ENCODE data around the gene TAF6. TPM values are rescaled to one million over a fixed set of nuclear protein-coding genes. Genes with fewer than 3 reads are reported as not detected.

TAF6 gene
- total RNA-seq, 4 donors from 2014 or later, result 36.3 to 107 (median 68.7) TPM

DNA sequence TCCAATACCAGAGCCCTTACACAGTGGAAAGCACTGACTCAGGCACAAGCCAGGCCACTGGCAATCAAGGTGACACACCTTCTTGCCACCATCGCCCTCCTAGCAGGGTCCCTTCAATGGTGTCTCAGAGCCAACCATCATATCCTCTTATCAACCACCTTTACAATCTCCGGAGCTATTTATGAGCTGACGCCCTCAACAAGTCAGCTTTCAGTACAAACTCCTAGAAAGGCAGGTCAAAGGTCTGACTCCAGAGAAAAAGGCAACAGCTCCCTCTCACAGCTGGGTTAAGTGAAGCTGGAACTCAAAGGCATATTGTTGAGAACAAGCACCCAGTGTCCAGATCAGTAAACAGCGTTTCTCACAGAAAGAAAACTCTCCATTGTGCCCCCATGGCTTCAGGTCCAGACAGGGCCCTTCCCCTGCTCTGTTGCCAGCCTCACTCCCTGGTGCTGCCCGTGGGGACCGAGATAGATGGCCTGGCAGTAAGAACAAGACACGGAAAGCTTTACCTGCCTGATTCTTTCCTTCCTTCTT is 40.1 kb downstream of the TAF6 start:
- WGBS, 2 donors (ENCODE audit: low coverage in 1 of 2), result 53 to 70% methylated on average over 2 to 7 of the region's 7 CpGs
- H3K4me1 ChIP-seq, result peaks cover 0 to 47% (median 22%) of the 10 kb centered on the region in 3 donors
- TF ChIP-seq, protein P1, sequence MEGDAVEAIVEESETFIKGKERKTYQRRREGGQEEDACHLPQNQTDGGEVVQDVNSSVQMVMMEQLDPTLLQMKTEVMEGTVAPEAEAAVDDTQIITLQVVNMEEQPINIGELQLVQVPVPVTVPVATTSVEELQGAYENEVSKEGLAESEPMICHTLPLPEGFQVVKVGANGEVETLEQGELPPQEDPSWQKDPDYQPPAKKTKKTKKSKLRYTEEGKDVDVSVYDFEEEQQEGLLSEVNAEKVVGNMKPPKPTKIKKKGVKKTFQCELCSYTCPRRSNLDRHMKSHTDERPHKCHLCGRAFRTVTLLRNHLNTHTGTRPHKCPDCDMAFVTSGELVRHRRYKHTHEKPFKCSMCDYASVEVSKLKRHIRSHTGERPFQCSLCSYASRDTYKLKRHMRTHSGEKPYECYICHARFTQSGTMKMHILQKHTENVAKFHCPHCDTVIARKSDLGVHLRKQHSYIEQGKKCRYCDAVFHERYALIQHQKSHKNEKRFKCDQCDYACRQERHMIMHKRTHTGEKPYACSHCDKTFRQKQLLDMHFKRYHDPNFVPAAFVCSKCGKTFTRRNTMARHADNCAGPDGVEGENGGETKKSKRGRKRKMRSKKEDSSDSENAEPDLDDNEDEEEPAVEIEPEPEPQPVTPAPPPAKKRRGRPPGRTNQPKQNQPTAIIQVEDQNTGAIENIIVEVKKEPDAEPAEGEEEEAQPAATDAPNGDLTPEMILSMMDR (IDR thresholded peaks at IDR 0.05), result no peak
- no peak for TF ChIP-seq POLR2A (IDR thresholded peaks at IDR 0.05)
- no peak for TF ChIP-seq POLR2AphosphoS5 (IDR thresholded peaks at IDR 0.05)
- TF ChIP-seq EP300 (IDR thresholded peaks at IDR 0.05), result no peak
- no peak overlapping the region for H3K4me3 ChIP-seq
- no peak overlapping the region for H3K27ac ChIP-seq
- ATAC-seq, result no peak
- no peaks in the 10 kb centered on the region for H3K9me3 ChIP-seq
- peaks cover 0 to 61% of the 10 kb centered on the region in 2 donors for H3K36me3 ChIP-seq
- no peaks in the 10 kb centered on the region for H3K27me3 ChIP-seq

DNA sequence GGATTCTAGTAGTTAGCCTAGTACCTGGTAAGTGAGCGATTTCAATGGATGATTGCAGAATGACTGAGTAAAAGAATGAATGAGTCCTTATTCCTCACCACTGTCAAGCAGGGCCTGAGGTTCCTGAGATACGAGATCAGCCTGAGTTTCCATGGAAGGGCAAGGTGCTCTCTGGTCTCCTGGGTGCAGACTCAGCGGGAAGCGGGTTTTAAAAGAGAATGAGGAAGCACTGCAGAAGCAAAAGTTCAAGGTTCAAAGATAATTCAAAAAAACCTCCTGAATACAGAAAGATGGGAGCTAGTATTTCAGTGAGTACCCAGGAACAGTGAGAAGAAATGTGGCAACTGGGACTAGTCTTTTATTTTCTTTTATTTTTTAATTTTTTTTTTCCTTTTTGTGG is 42.0 kb downstream of the TAF6 start:
- peaks cover 5 to 80% of the 10 kb centered on the region in 2 donors for H3K36me3 ChIP-seq
- WGBS, 2 donors (ENCODE audit: low coverage in 1 of 2), result 84 to 88% methylated on average over 4 of the region's 4 CpGs
- no peak overlapping the region for H3K27ac ChIP-seq
- ATAC-seq, result no peak
- H3K9me3 ChIP-seq, result peaks cover 0 to 6% (median 0%) of the 10 kb centered on the region in 3 donors
- H3K4me3 ChIP-seq, result no peak overlapping the region
- TF ChIP-seq POLR2AphosphoS5 (IDR thresholded peaks at IDR 0.05) (no peak), POLR2A (IDR thresholded peaks at IDR 0.05) (no peak), EP300 (IDR thresholded peaks at IDR 0.05) (no peak)
- TF ChIP-seq, protein P1 (IDR thresholded peaks at IDR 0.05), result no peak
- H3K27me3 ChIP-seq, result no peaks in the 10 kb centered on the region
- peaks cover 0 to 39% (median 22%) of the 10 kb centered on the region in 3 donors for H3K4me1 ChIP-seq

DNA sequence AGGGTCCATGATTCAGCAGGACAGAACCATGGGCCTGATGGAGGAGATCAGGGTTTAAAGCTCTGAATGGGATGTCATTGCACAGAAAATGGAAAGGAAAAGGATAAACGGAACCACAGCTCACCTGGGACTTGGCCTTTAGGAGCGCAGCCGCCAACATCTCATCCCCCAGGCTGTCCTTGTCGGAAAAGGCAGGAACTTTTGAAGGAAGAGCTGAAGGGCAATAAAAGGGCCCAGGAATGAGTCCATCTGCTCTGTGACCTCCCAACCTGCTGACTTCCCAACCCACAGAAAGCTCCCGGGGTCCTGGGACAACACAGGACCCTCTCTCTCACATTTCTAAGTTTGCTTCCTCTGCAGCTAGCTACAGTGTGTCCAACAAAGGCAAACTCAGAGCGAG is 43.7 kb downstream of the TAF6 start:
- peaks cover 15 to 98% of the 10 kb centered on the region in 2 donors for H3K36me3 ChIP-seq
- 92% methylated on average over 5 of the region's 6 CpGs; no CpG with 5 or more reads in 1 of the 2 donors for WGBS, 2 donors (ENCODE audit: low coverage in 1 of 2)

DNA sequence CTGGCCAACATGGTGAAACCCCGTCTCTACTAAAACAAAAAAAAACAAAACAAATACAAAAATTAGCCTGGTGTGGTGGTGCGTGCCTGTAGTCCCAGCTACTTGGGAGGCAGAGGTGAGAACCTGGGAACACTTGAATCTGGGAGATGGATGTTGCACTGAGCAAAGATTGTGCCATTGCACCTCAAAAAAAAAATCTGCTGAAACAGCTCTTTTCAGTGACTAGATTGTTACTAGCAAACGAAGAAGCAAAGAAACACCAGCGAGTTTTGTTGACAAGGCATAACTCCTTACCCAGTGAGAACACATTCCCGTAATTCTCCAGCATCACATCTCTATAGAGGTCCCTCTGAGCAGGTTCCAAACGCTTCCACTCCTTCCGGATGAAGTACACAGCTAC is 44.3 kb downstream of the TAF6 start:
- no peak overlapping the region for H3K4me3 ChIP-seq
- peaks cover 0 to 25% (median 0%) of the 10 kb centered on the region in 3 donors for H3K9me3 ChIP-seq
- WGBS, 2 donors (ENCODE audit: low coverage in 1 of 2), result 79 to 97% methylated on average over 7 of the region's 7 CpGs
- no peak for TF ChIP-seq POLR2A (IDR thresholded peaks at IDR 0.05)
- TF ChIP-seq, protein P1 (IDR thresholded peaks at IDR 0.05), result no peak
- no peak for TF ChIP-seq POLR2AphosphoS5 (IDR thresholded peaks at IDR 0.05)
- no peak for TF ChIP-seq EP300 (IDR thresholded peaks at IDR 0.05)
- H3K27me3 ChIP-seq, result no peaks in the 10 kb centered on the region
- ATAC-seq, result no peak
- peaks cover 0 to 22% (median 7%) of the 10 kb centered on the region in 3 donors for H3K4me1 ChIP-seq
- no peak overlapping the region for H3K27ac ChIP-seq
- H3K36me3 ChIP-seq, result peaks cover 15 to 100% of the 10 kb centered on the region in 2 donors

More for the DNA sequence above, 43.7 kb downstream of the TAF6 start:
- H3K27me3 ChIP-seq, result no peaks in the 10 kb centered on the region
- no peak for TF ChIP-seq EP300 (IDR thresholded peaks at IDR 0.05)
- TF ChIP-seq, protein P1 (IDR thresholded peaks at IDR 0.05), result no peak
- no peak for TF ChIP-seq POLR2A (IDR thresholded peaks at IDR 0.05)
- no peak overlapping the region for H3K27ac ChIP-seq
- peaks cover 0 to 28% (median 13%) of the 10 kb centered on the region in 3 donors for H3K4me1 ChIP-seq
- no peak for ATAC-seq
- H3K4me3 ChIP-seq, result no peak overlapping the region
- peaks cover 0 to 24% (median 0%) of the 10 kb centered on the region in 3 donors for H3K9me3 ChIP-seq

DNA sequence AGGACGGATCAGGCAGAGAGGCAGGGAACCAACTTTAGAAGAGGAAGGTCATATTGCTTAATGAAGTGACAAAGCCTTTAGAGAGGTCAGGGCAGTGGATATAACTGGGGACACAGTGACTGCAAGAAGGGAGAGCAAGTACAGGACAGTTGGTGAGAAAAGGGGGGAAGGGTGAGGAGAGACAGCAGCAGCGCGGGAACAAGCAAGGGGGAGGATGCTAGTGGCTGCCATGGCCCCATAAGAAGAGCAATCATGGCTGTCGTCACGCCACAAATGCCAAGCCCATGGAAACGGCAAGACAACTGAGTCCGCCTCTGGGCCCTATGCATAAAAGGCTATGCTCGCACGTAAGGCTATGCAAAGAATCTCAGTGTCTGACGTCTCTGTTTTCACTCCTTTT is 46.7 kb downstream of the TAF6 start:
- H3K36me3 ChIP-seq, result peaks cover 15 to 100% of the 10 kb centered on the region in 2 donors
- TF ChIP-seq, protein P1 (IDR thresholded peaks at IDR 0.05), result no peak
- TF ChIP-seq EP300 (IDR thresholded peaks at IDR 0.05), result no peak
- no peak for TF ChIP-seq POLR2AphosphoS5 (IDR thresholded peaks at IDR 0.05)
- no peak for TF ChIP-seq POLR2A (IDR thresholded peaks at IDR 0.05)
- 96 to 100% methylated on average over 10 of the region's 10 CpGs for WGBS, 2 donors (ENCODE audit: low coverage in 1 of 2)
- no peak for ATAC-seq
- H3K27ac ChIP-seq, result no peak overlapping the region
- H3K4me3 ChIP-seq, result no peak overlapping the region
- no peaks in the 10 kb centered on the region for H3K4me1 ChIP-seq
- peaks cover 0 to 25% (median 0%) of the 10 kb centered on the region in 3 donors for H3K9me3 ChIP-seq
- H3K27me3 ChIP-seq, result no peaks in the 10 kb centered on the region
